K562 (cell line): Measurements from ENCODE around the gene RFLNA. TPM values are rescaled to one million over a fixed set of nuclear protein-coding genes. Genes with fewer than 3 reads are reported as not detected.

Experiments used
- ATAC-seq: fragments of 200-7000 bp; cut with Tn5 transposase; 3 replicates; pipeline ENCODE4 v1.9.1; 2020; ENCODE audit warnings: moderate library complexity
- BruUV-seq: library from RNA; stranded (reverse); fragments of 400-500 nt; replicated peaks from 2 replicates; lab custom pipeline; 2021; lab: Mats Ljungman, UMichigan
- CTCF ChIA-PET: fragments of 300-600 bp; formaldehyde crosslinking; extraction: SDS; loops from one replicate; lab custom pipeline; 2021; ENCODE audit warnings: low intra/inter-chr PET ratio; lab: Yijun Ruan, JAX
- POLR2A ChIA-PET: fragments of 300-600, 350-650 bp; sonication (Branson Sonifier 250); formaldehyde crosslinking; extraction: SDS; loops from one replicate; lab custom pipeline; 2021; ENCODE audit warnings: antibody characterized with exemption, inconsistent platforms; lab: Yijun Ruan, JAX
- DNase-seq, 4 experiments: peaks; one replicate each; pipeline versions ENCODE4 v3.0.0 to v3.0.0-alpha.2; 2011 to 2018; ENCODE audit warnings: low spot score in 3 of 4, mixed read lengths in 3 of 4; ENCODE audit errors: extremely low read depth in 1 of 4
- FAIRE-seq: peaks from 2 replicates; lab custom pipeline; 2011; peaks lifted over from hg19 to GRCh38; lab: Jason Lieb, UNC
- H2AFZ ChIP-seq: 2 replicates; pipeline ENCODE4 v1.6.0; 2011; ENCODE audit warnings: low read depth, low read length, control low read depth, inconsistent platforms
- H3K27ac ChIP-seq: fragments of 200-600 bp; 3 replicates; pipeline ENCODE4 v1.8.0; 2011; ENCODE audit warnings: low read depth, mild to moderate bottlenecking, control low read depth, inconsistent platforms, low read length, moderate library complexity, mixed read lengths; ENCODE audit errors: extremely low read depth
- H3K27me3 ChIP-seq, 2 experiments: fragments of 300-600 bp in 1 of 2; 2 replicates in 1 of 2; 3 replicates in 1 of 2; pipeline versions ENCODE4 v1.6.0 to v1.8.0; 2011; ENCODE audit warnings: inconsistent platforms in 2 of 2, low read length in 2 of 2, mild to moderate bottlenecking in 1 of 2, mixed read lengths in 1 of 2, moderate library complexity in 1 of 2; ENCODE audit not compliant: control insufficient read depth in 2 of 2, insufficient read depth in 2 of 2
- H3K36me3 ChIP-seq: fragments of 300-600 bp; 3 replicates; pipeline ENCODE4 v1.8.0; 2011; ENCODE audit warnings: mild to moderate bottlenecking, low read length, inconsistent platforms; ENCODE audit not compliant: control insufficient read depth, insufficient read depth
- H3K4me1 ChIP-seq, 2 experiments: fragments of 200-600 bp in 1 of 2; replicated peaks in 1 of 2; 2 replicates in 1 of 2; 3 replicates in 1 of 2; pipeline versions ENCODE4 v1.5.1 to v1.8.0; 2011; ENCODE audit warnings: inconsistent platforms in 2 of 2, low read length in 2 of 2, mild to moderate bottlenecking in 1 of 2, mixed read lengths in 1 of 2, moderate library complexity in 1 of 2; ENCODE audit not compliant: control insufficient read depth in 2 of 2, insufficient read depth in 2 of 2
- H3K4me2 ChIP-seq: 2 replicates; pipeline ENCODE4 v1.6.1; 2011; ENCODE audit warnings: low read length, control low read depth, inconsistent platforms, mixed read lengths; ENCODE audit not compliant: insufficient read depth
- H3K4me3 ChIP-seq: fragments of 200-600 bp; sonication (generic), shearing (Covaris generic); 2 replicates; pipeline ENCODE4 v1.5.1; 2016; ENCODE audit warnings: control low read depth, inconsistent platforms
- H3K79me2 ChIP-seq: fragments of 200-600 bp; 3 replicates; pipeline ENCODE4 v1.8.0; 2011; ENCODE audit warnings: low read length, inconsistent platforms; ENCODE audit not compliant: control insufficient read depth, insufficient read depth
- H3K9ac ChIP-seq, 2 experiments: 2 replicates each; pipeline versions ENCODE4 v1.6.0 to v1.6.1; 2011; ENCODE audit warnings: low read depth in 2 of 2, low read length in 2 of 2, control low read depth in 1 of 2, inconsistent platforms in 1 of 2, mild to moderate bottlenecking in 1 of 2, mixed read lengths in 1 of 2; ENCODE audit not compliant: insufficient read depth in 1 of 2
- H3K9me1 ChIP-seq: one replicate; pipeline ENCODE4 v1.6.0; 2011; ENCODE audit warnings: inconsistent platforms, mild to moderate bottlenecking, low read length, moderate library complexity; ENCODE audit not compliant: control insufficient read depth, insufficient read depth
- H3K9me3 ChIP-seq: replicated peaks from 2 replicates; pipeline ENCODE4 v1.5.1; 2011; ENCODE audit warnings: low read depth, low read length, inconsistent platforms; ENCODE audit not compliant: control insufficient read depth, insufficient read depth
- H4K20me1 ChIP-seq: replicated peaks from 2 replicates; pipeline ENCODE4 v1.6.1; 2011; ENCODE audit warnings: low read length, inconsistent platforms, mixed read lengths; ENCODE audit not compliant: control insufficient read depth, insufficient read depth
- GTF2B ChIP-seq: IDR thresholded peaks from 2 replicates; pipeline ENCODE4 v1.6.1; 2011; ENCODE audit not compliant: insufficient read length; ENCODE audit errors: extremely low read depth
- POLR2AphosphoS5 ChIP-seq: IDR thresholded peaks from 2 replicates; pipeline ENCODE4 v1.6.1; 2011; ENCODE audit warnings: mild to moderate bottlenecking, low read depth, low read length, moderate library complexity; ENCODE audit not compliant: control insufficient read depth, insufficient read depth
- RBFOX2 ChIP-seq: fragments of 200-400 bp; formaldehyde crosslinking; IDR thresholded peaks from 2 replicates; pipeline ENCODE4 v1.6.1; 2017; ENCODE audit warnings: low read depth, mild to moderate bottlenecking, low read length, moderate library complexity
- TCF3 ChIP-seq: sonication (generic); formaldehyde crosslinking; IDR thresholded peaks from 2 replicates; pipeline ENCODE4 v1.4.0; 2020; ENCODE audit warnings: mild to moderate bottlenecking, missing genetic modification reagents
- ZNF3 ChIP-seq: fragments of 250-450 bp; sonication (Bioruptor Pico); IDR thresholded peaks from 2 replicates; pipeline ENCODE4 v1.5.0; 2021; ENCODE audit warnings: mild to moderate bottlenecking, moderate library complexity
- ZNF395 ChIP-seq: fragments of 200-800 bp; sonication (Bioruptor generic); IDR thresholded peaks from 2 replicates; pipeline ENCODE4 v1.6.1; 2017; ENCODE audit warnings: missing genetic modification characterization, missing compliant biosample characterization
- WGBS: fragments of 100-300 bp; shearing (Covaris generic); methylation state at CpG from one replicate; pipeline ENCODE4 v1.1.6; 2016; ENCODE audit warnings: low coverage, mixed read lengths; ENCODE audit not compliant: insufficient coverage; ENCODE audit errors: missing lambda C conversion rate; 5-methylcytosine and 5-hydroxymethylcytosine counted together
- in situ Hi-C: fragments of 300-500 bp; cut with MboI; formaldehyde crosslinking; loops from 4 replicates; pipeline ENCODE4 v1.15.0; 2018; ENCODE audit warnings: inconsistent platforms, mixed read lengths
- intact Hi-C: fragments of 100-400 bp; cut with micrococcal nuclease; formaldehyde crosslinking; loops from 2 replicates; pipeline ENCODE4 v1.14.2; 2022
- polyA plus RNA-seq, 8 experiments: library from polyadenylated mRNA; depleted of rRNA in 4 of 8; stranded (reverse) in 5 of 8; unstranded in 3 of 8; fragments of >200 nt; fragmentation: Nextera tagmentation in 2 of 8; fragmentation: Illumina TruSeq in 1 of 8; extraction: Ambion mirVana in 2 of 8; extraction: Trizol in 1 of 8; gene quantifications; 2 replicates each; pipeline versions ENCODE4 v1.2.1 to v1.2.3, GENCODE V29; 2011 to 2014; ENCODE audit warnings: inconsistent platforms in 1 of 8, missing spikeins in 1 of 8
- total RNA-seq, 7 experiments: library from RNA; depleted of rRNA in 6 of 7; stranded (reverse); fragments of >200 nt in 6 of 7; fragmentation: Illumina TruSeq in 2 of 7; extraction: Trizol in 2 of 7; gene quantifications; 2 replicates each; pipeline versions ENCODE4 v1.2.1 to v1.2.3, GENCODE V29; 2011 to 2021; ENCODE audit warnings: low replicate concordance in 1 of 7

The RFLNA gene
- total and polyA plus RNA-seq, 9 of the 15 experiments (the other 6 are each of a cell fraction or from before 2014, with no cell fraction given), result not detected

GRCh38 chr12:124261885-124262284 lies 33.0 kb upstream of the RFLNA start:
- no peaks in the 10 kb centered on the region for H3K9me3 ChIP-seq
- POLR2A ChIA-PET, result no interaction called here

More at GRCh38 chr12:124261885-124262284, 33.0 kb upstream of the RFLNA start:
- H3K4me1 ChIP-seq, result peaks cover 8 to 20% of the 10 kb centered on the region in 2 experiments
- CTCF ChIA-PET, result no interaction called here
- TF ChIP-seq ZNF3 (no peak), ZNF395 (CRISPR knock-in tag) (no peak), POLR2AphosphoS5 (no peak), RBFOX2 (no peak), GTF2B (no peak), TCF3 (no peak)
- TF ChIP-seq, all 486 proteins: peak for 0
- WGBS, result 66% methylated on average over 10 of the region's 12 CpGs
- Histone ChIP-seq H2AFZ (peak overlapping the region; percentile 41; the same call in 1 of the 2 replicates), H3K9me1 (no peaks in the 10 kb centered on the region), H4K20me1 (no peaks in the 10 kb centered on the region), H3K4me3 (no peak overlapping the region), H3K36me3 (no peaks in the 10 kb centered on the region), H3K9ac (peak overlapping the region in 1 of 2 experiments; percentile 68; a peak in 1 of 4 replicates), H3K27ac (no peak overlapping the region), H3K79me2 (no peaks in the 10 kb centered on the region), H3K27me3 (peaks cover under 1 to 13% of the 10 kb centered on the region in 2 experiments), H3K4me2 (no peak overlapping the region)
- no peak for ATAC-seq
- BruUV-seq, result no TSS peak
- in situ Hi-C loops, result no loop called here
- intact Hi-C loops, result no loop called here
- FAIRE-seq, result no peak
- no peak for DNase-seq
